HCT116 (cell line): ENCODE data around the gene SCT. TPM values are rescaled to one million over a fixed set of nuclear protein-coding genes. Genes with fewer than 3 reads are reported as not detected.

Experiments used
- ATAC-seq: fragments of 200-7000 bp; cut with Tn5 transposase; 2 replicates; pipeline ENCODE4 v1.9.1; 2020; ENCODE audit warnings: mild to moderate bottlenecking, moderate library complexity
- BruUV-seq: library from RNA; stranded (reverse); fragments of 400-500 nt; replicated peaks from 2 replicates; lab custom pipeline; 2021; lab: Mats Ljungman, UMichigan
- CTCF ChIA-PET: fragments of 300-600 bp; sonication (Branson Sonifier 250); formaldehyde crosslinking; loops from one replicate; lab custom pipeline; 2021; ENCODE audit warnings: antibody characterized with exemption; lab: Charles Lee
- POLR2A ChIA-PET: fragments of 300-600, 350-600 bp; sonication (Branson Sonifier 250); formaldehyde crosslinking; loops from one replicate; lab custom pipeline; 2021; ENCODE audit warnings: antibody characterized with exemption; lab: Charles Lee
- RAD21 ChIA-PET, 2 experiments: fragments of 300-600 bp; sonication (Branson Sonifier 250); formaldehyde crosslinking; loops; one replicate each; lab custom pipeline; 2023; ENCODE audit warnings: low total read pairs in 2 of 2; ENCODE audit not compliant: uncharacterized antibody in 2 of 2, unreplicated experiment in 2 of 2, low non-redundant PET in 1 of 2; lab: Charles Lee
- DNase-seq: peaks from one replicate; pipeline ENCODE4 v3.0.0-alpha.2; 2010; ENCODE audit warnings: low read depth, low spot score
- H2AFZ ChIP-seq: fragments of 200-600 bp; shearing (Covaris generic), sonication (generic); 2 replicates; pipeline ENCODE4 v1.6.1; 2017; ENCODE audit warnings: low read depth, mixed run types, mixed read lengths, antibody characterized with exemption, low read length; ENCODE audit not compliant: poor library complexity, severe bottlenecking
- H3K27ac ChIP-seq: 2 replicates; pipeline ENCODE4 v1.5.1; 2012; ENCODE audit warnings: low read depth, low read length
- H3K27me3 ChIP-seq: fragments of 200-600 bp; sonication (generic); 2 replicates; pipeline ENCODE4 v1.6.1; 2016; ENCODE audit warnings: mixed run types, low read length, mixed read lengths; ENCODE audit not compliant: insufficient read depth
- H3K36me3 ChIP-seq, 2 experiments: fragments of 200-500 bp in 1 of 2; fragments of 200-600 bp in 1 of 2; sonication (Bioruptor generic) in 1 of 2; sonication (generic) in 1 of 2; 2 replicates each; pipeline versions ENCODE4 v1.5.1 to v1.6.1; 2014 to 2016; ENCODE audit warnings: low read length in 2 of 2, inconsistent platforms in 1 of 2, mixed read lengths in 1 of 2, mixed run types in 1 of 2; ENCODE audit not compliant: insufficient read depth in 2 of 2, control insufficient read depth in 1 of 2
- H3K4me1 ChIP-seq, 2 experiments: fragments of 200-600 bp in 1 of 2; sonication (generic) in 1 of 2; 2 replicates each; pipeline versions ENCODE4 v1.5.1 to v1.6.1; 2012 to 2017; ENCODE audit warnings: low read length in 2 of 2, inconsistent platforms in 1 of 2, mild to moderate bottlenecking in 1 of 2, mixed read lengths in 1 of 2, mixed run types in 1 of 2, moderate library complexity in 1 of 2; ENCODE audit not compliant: insufficient read depth in 2 of 2, control insufficient read depth in 1 of 2
- H3K4me2 ChIP-seq: fragments of 200-600 bp; sonication (generic); 2 replicates; pipeline ENCODE4 v1.6.1; 2017; ENCODE audit warnings: mixed run types, low read length, mixed read lengths
- H3K4me3 ChIP-seq, 2 experiments: fragments of 200-600 bp in 1 of 2; sonication (generic) in 1 of 2; replicated peaks in 1 of 2; 2 replicates each; pipeline ENCODE4 v1.5.1; 2011 to 2016; ENCODE audit warnings: low read length in 2 of 2, control low read depth in 1 of 2, low read depth in 1 of 2, mild to moderate bottlenecking in 1 of 2, mixed read lengths in 1 of 2, mixed run types in 1 of 2
- H3K79me2 ChIP-seq: fragments of 200-600 bp; sonication (generic); 2 replicates; pipeline ENCODE4 v1.6.1; 2017; ENCODE audit warnings: mild to moderate bottlenecking, mixed run types, low read length, moderate library complexity, mixed read lengths; ENCODE audit not compliant: insufficient read depth
- H3K9ac ChIP-seq: fragments of 200-600 bp; sonication (generic); 2 replicates; pipeline ENCODE4 v1.6.1; 2016; ENCODE audit warnings: low read length, mixed read lengths
- H3K9me2 ChIP-seq: fragments of 200-600 bp; sonication (generic), shearing (Covaris generic); 2 replicates; pipeline ENCODE4 v1.6.1; 2017; ENCODE audit warnings: mixed run types, mild to moderate bottlenecking, moderate library complexity; ENCODE audit not compliant: insufficient read depth
- H3K9me3 ChIP-seq, 2 experiments: fragments of 200-500 bp in 1 of 2; fragments of 200-600 bp in 1 of 2; sonication (Bioruptor generic) in 1 of 2; sonication (generic) in 1 of 2; 2 replicates each; pipeline ENCODE4 v1.6.1; 2014 to 2017; ENCODE audit warnings: low read length in 2 of 2, mixed read lengths in 2 of 2, inconsistent platforms in 1 of 2, low read depth in 1 of 2, mild to moderate bottlenecking in 1 of 2, mixed run types in 1 of 2, moderate library complexity in 1 of 2; ENCODE audit not compliant: control insufficient read depth in 1 of 2, insufficient read depth in 1 of 2
- H4K20me1 ChIP-seq: fragments of 200-600 bp; sonication (generic), shearing (Covaris generic); 2 replicates; pipeline ENCODE4 v1.6.1; 2017; ENCODE audit warnings: mixed run types, mild to moderate bottlenecking, moderate library complexity; ENCODE audit not compliant: insufficient read depth
- ATF3 ChIP-seq: IDR thresholded peaks from 2 replicates; pipeline ENCODE4 v1.6.1; 2012
- CBX3 ChIP-seq: IDR thresholded peaks from 2 replicates; pipeline ENCODE4 v1.6.1; 2012; ENCODE audit warnings: low read depth
- CEBPB ChIP-seq: IDR thresholded peaks from 2 replicates; pipeline ENCODE4 v1.6.1; 2012; ENCODE audit warnings: low read depth
- CTCF ChIP-seq, 3 experiments: fragments of 200-600 bp in 1 of 3; sonication (generic) in 1 of 3; IDR thresholded peaks in 2 of 3; conservative IDR thresholded peaks in 1 of 3; 2 replicates each; pipeline ENCODE4 v1.5.1; 2012 to 2017; ENCODE audit warnings: low read depth in 2 of 3, low read length in 2 of 3, antibody characterized with exemption in 1 of 3, borderline replicate concordance in 1 of 3, control low read depth in 1 of 3, mild to moderate bottlenecking in 1 of 3, mixed read lengths in 1 of 3, mixed run types in 1 of 3, moderate library complexity in 1 of 3; ENCODE audit not compliant: insufficient read depth in 1 of 3
- ELF1 ChIP-seq: IDR thresholded peaks from 2 replicates; pipeline ENCODE4 v1.6.1; 2012; ENCODE audit warnings: low read depth, borderline replicate concordance
- EZH2 ChIP-seq: fragments of 200-600 bp; sonication (generic); IDR thresholded peaks from 2 replicates; pipeline ENCODE4 v1.6.1; 2017; ENCODE audit warnings: antibody characterized with exemption, mixed run types
- JUND ChIP-seq: IDR thresholded peaks from 2 replicates; pipeline ENCODE4 v1.6.1; 2012
- RAD21 ChIP-seq: IDR thresholded peaks from 2 replicates; pipeline ENCODE4 v1.6.1; 2012; ENCODE audit warnings: low read depth, mild to moderate bottlenecking
- SIN3A ChIP-seq: IDR thresholded peaks from 2 replicates; pipeline ENCODE4 v1.6.1; 2012; ENCODE audit warnings: low read depth
- SRF ChIP-seq: IDR thresholded peaks from 2 replicates; pipeline ENCODE4 v1.6.1; 2012; ENCODE audit warnings: low read depth
- ZFX ChIP-seq: fragments of 450-650 bp; IDR thresholded peaks from 2 replicates; pipeline ENCODE4 v1.6.1; 2017
- ZNF274 ChIP-seq: fragments of 200-500 bp; sonication (Bioruptor generic); IDR thresholded peaks from 2 replicates; pipeline ENCODE4 v1.6.1; 2014; ENCODE audit warnings: mild to moderate bottlenecking, low read depth, low read length, inconsistent platforms
- intact Hi-C: fragments of 100-400 bp; cut with micrococcal nuclease; formaldehyde crosslinking; loops from 2 replicates; pipeline ENCODE4 v1.10.0; 2022
- total RNA-seq: library from RNA; stranded (reverse); gene quantifications from one replicate; pipeline ENCODE4 v1.2.1, GENCODE V29; 2021; ENCODE audit not compliant: unreplicated experiment

Gene SCT
- total RNA-seq, 1 experiment from 2014 or later = not detected

- Histone ChIP-seq H4K20me1 (no peaks in the 10 kb centered on the region), H3K36me3 (no peaks in the 10 kb centered on the region), H3K9me2 (no peaks in the 10 kb centered on the region), H3K79me2 (no peaks in the 10 kb centered on the region), H3K9ac (no peak overlapping the region), H3K27ac (no peak overlapping the region), H2AFZ (no peak overlapping the region), H3K27me3 (no peaks in the 10 kb centered on the region), H3K4me3 (no peak overlapping the region), H3K9me3 (no peaks in the 10 kb centered on the region), H3K4me2 (no peak overlapping the region), H3K4me1 (no peaks in the 10 kb centered on the region)
- ChIA-PET CTCF (no interaction called here), POLR2A (no interaction called here), RAD21 (no interaction called here)
- DNase-seq (no peak), ATAC-seq (no peak)
- BruUV-seq = no TSS peak
- intact Hi-C loops = no loop called here
- TF ChIP-seq ZFX (no peak), ZNF274 (no peak), CTCF (IDR thresholded peaks at IDR 0.05 in 2 of 3, conservative IDR thresholded peaks at IDR 0.05 in 1 of 3; ENCODE audit: borderline replicate concordance in 1 of 3, insufficient read depth in 1 of 3, low read depth in 2 of 3, low read length in 2 of 3) (no peak), ELF1 (no peak)
Observed at GRCh38 chr11:635945-636510, 9.0 kb upstream of the SCT start.

GRCh38 chr11:630871-631270, 3.9 kb upstream of the SCT start:
- no peak for ATAC-seq
- no peak overlapping the region for H3K9ac ChIP-seq
- intact Hi-C loops = no loop called here
- CTCF ChIA-PET = no interaction called here
- H3K36me3 ChIP-seq = no peaks in the 10 kb centered on the region
- H3K9me3 ChIP-seq = no peaks in the 10 kb centered on the region
- no peak overlapping the region for H3K27ac ChIP-seq
- H3K79me2 ChIP-seq = no peaks in the 10 kb centered on the region
- no peak for DNase-seq
- no peak for TF ChIP-seq RAD21
- no peak for TF ChIP-seq EZH2
- TF ChIP-seq SIN3A = no peak
- no peak for TF ChIP-seq ZFX
- no peak for TF ChIP-seq CBX3
- no peak for TF ChIP-seq SRF
- no peak for TF ChIP-seq CEBPB
- no peak for TF ChIP-seq ATF3
- no peak for TF ChIP-seq JUND
- TF ChIP-seq, all 23 proteins: peak for 0
- peaks cover 0 to 14% of the 10 kb centered on the region in 2 experiments; a peak in 2 of 4 replicates for H3K4me1 ChIP-seq
- H4K20me1 ChIP-seq = no peaks in the 10 kb centered on the region
- H3K9me2 ChIP-seq = no peaks in the 10 kb centered on the region
- POLR2A ChIA-PET = no interaction called here
- H2AFZ ChIP-seq = no peak overlapping the region
- RAD21 ChIA-PET = no interaction called here
- H3K27me3 ChIP-seq = no peaks in the 10 kb centered on the region
- no TSS peak for BruUV-seq
- H3K4me3 ChIP-seq = no peak overlapping the region
- no peak overlapping the region for H3K4me2 ChIP-seq
